ENCODE data around the gene SUSD2.
A peak's percentile ranks its signal among the peaks of the same experiment; 100 is the strongest.

Gene SUSD2

GRCh38 chr22:24156141-24156912 is 25.0 kb upstream of the SUSD2 start:
- Histone ChIP-seq H3K79me2 (ENCODE audit: insufficient read depth, low read length) (no peaks in the 10 kb centered on the region), H3K27me3 (ENCODE audit: insufficient read depth, low read length) (no peaks in the 10 kb centered on the region), H4K20me1 (ENCODE audit: insufficient read depth, low read length) (no peaks in the 10 kb centered on the region), H3F3A (ENCODE audit: insufficient read depth, low read length) (no peaks in the 10 kb centered on the region), H3K27ac (ENCODE audit: low read depth, low read length, poor library complexity, severe bottlenecking) (peak overlapping the region; percentile 91), H3K9me3 (ENCODE audit: low read length) (no peaks in the 10 kb centered on the region), H2AFZ (ENCODE audit: low read length) (no peak overlapping the region), H3K9ac (ENCODE audit: low read length) (peak overlapping the region; percentile 80), H3K4me2 (ENCODE audit: low read length) (peak overlapping the region; percentile 95), H3K36me3 (ENCODE audit: insufficient read depth, low read length) (no peaks in the 10 kb centered on the region), H3K9me2 (ENCODE audit: low read depth, low read length) (no peaks in the 10 kb centered on the region), H3K4me3 (ENCODE audit: low read depth, low read length, poor library complexity, severe bottlenecking) (peak overlapping the region; percentile 82), H3K4me1 (ENCODE audit: insufficient read depth, low read length, severe bottlenecking) (peaks cover 40% of the 10 kb centered on the region)
- TF ChIP-seq, protein P1, sequence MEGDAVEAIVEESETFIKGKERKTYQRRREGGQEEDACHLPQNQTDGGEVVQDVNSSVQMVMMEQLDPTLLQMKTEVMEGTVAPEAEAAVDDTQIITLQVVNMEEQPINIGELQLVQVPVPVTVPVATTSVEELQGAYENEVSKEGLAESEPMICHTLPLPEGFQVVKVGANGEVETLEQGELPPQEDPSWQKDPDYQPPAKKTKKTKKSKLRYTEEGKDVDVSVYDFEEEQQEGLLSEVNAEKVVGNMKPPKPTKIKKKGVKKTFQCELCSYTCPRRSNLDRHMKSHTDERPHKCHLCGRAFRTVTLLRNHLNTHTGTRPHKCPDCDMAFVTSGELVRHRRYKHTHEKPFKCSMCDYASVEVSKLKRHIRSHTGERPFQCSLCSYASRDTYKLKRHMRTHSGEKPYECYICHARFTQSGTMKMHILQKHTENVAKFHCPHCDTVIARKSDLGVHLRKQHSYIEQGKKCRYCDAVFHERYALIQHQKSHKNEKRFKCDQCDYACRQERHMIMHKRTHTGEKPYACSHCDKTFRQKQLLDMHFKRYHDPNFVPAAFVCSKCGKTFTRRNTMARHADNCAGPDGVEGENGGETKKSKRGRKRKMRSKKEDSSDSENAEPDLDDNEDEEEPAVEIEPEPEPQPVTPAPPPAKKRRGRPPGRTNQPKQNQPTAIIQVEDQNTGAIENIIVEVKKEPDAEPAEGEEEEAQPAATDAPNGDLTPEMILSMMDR (IDR thresholded peaks at IDR 0.05; ENCODE audit: low read length) = no peak
- TF ChIP-seq EZH2 (IDR thresholded peaks at IDR 0.05; ENCODE audit: borderline replicate concordance, low read length) = no peak

GRCh38 chr22:24156913-24157821 is 24.1 kb upstream of the SUSD2 start:
- Histone ChIP-seq H3K27me3 (ENCODE audit: insufficient read depth, low read length) (no peaks in the 10 kb centered on the region), H3K4me3 (ENCODE audit: low read depth, low read length, poor library complexity, severe bottlenecking) (peak overlapping the region; percentile 82), H3K36me3 (ENCODE audit: insufficient read depth, low read length) (no peaks in the 10 kb centered on the region), H3K79me2 (ENCODE audit: insufficient read depth, low read length) (no peaks in the 10 kb centered on the region), H3K9me3 (ENCODE audit: low read length) (no peaks in the 10 kb centered on the region), H3K4me2 (ENCODE audit: low read length) (peak overlapping the region; percentile 95), H3K27ac (ENCODE audit: low read depth, low read length, poor library complexity, severe bottlenecking) (peak overlapping the region; percentile 91), H3K9ac (ENCODE audit: low read length) (peak overlapping the region; percentile 80), H3K4me1 (ENCODE audit: insufficient read depth, low read length, severe bottlenecking) (peaks cover 48% of the 10 kb centered on the region), H3K9me2 (ENCODE audit: low read depth, low read length) (no peaks in the 10 kb centered on the region), H4K20me1 (ENCODE audit: insufficient read depth, low read length) (no peaks in the 10 kb centered on the region), H2AFZ (ENCODE audit: low read length) (no peak overlapping the region), H3F3A (ENCODE audit: insufficient read depth, low read length) (no peaks in the 10 kb centered on the region)
- TF ChIP-seq EZH2 (IDR thresholded peaks at IDR 0.05; ENCODE audit: borderline replicate concordance, low read length) = no peak
- TF ChIP-seq, protein P1 (IDR thresholded peaks at IDR 0.05; ENCODE audit: low read length) = peak; percentile 88

- H3F3A ChIP-seq (ENCODE audit: insufficient read depth, low read length) = no peaks in the 10 kb centered on the region
- H3K4me1 ChIP-seq (ENCODE audit: insufficient read depth, low read length, severe bottlenecking) = peaks cover 54% of the 10 kb centered on the region
- H2AFZ ChIP-seq (ENCODE audit: low read length) = no peak overlapping the region
- no peaks in the 10 kb centered on the region for H3K9me3 ChIP-seq (ENCODE audit: low read length)
- H3K79me2 ChIP-seq (ENCODE audit: insufficient read depth, low read length) = no peaks in the 10 kb centered on the region
- H3K36me3 ChIP-seq (ENCODE audit: insufficient read depth, low read length) = no peaks in the 10 kb centered on the region
- H3K4me3 ChIP-seq (ENCODE audit: low read depth, low read length, poor library complexity, severe bottlenecking) = peak overlapping the region; percentile 82
- TF ChIP-seq, protein P1 (IDR thresholded peaks at IDR 0.05; ENCODE audit: low read length) = no peak
- no peak for TF ChIP-seq EZH2 (IDR thresholded peaks at IDR 0.05; ENCODE audit: borderline replicate concordance, low read length)
- H3K27ac ChIP-seq (ENCODE audit: low read depth, low read length, poor library complexity, severe bottlenecking) = peak overlapping the region; percentile 91
- no peaks in the 10 kb centered on the region for H3K27me3 ChIP-seq (ENCODE audit: insufficient read depth, low read length)
- no peaks in the 10 kb centered on the region for H3K9me2 ChIP-seq (ENCODE audit: low read depth, low read length)
- peak overlapping the region; percentile 71; the same call in 1 of the 2 replicates for H3K9ac ChIP-seq (ENCODE audit: low read length)
- H4K20me1 ChIP-seq (ENCODE audit: insufficient read depth, low read length) = no peaks in the 10 kb centered on the region
- H3K4me2 ChIP-seq (ENCODE audit: low read length) = peak overlapping the region; percentile 95; the same call in 1 of the 2 replicates
These were observed 23.5 kb upstream of the SUSD2 start for GRCh38 chr22:24157822-24158135.
